HEK293T (cell line): ENCODE results near the gene BLTP2.

ENCODE experiments used
- ARNT ChIP-seq: fragments of 450-650 bp; IDR thresholded peaks from 2 replicates; pipeline ENCODE4 v1.6.1; 2017; ENCODE audit warnings: mild to moderate bottlenecking
- BHLHE40 ChIP-seq: fragments of 450-650 bp; IDR thresholded peaks from 2 replicates; pipeline ENCODE4 v1.6.1; 2016; ENCODE audit warnings: mild to moderate bottlenecking, moderate library complexity, borderline replicate concordance
- CTBP1 ChIP-seq: fragments of 450-650 bp; IDR thresholded peaks from 2 replicates; pipeline ENCODE4 v1.6.1; 2016; ENCODE audit warnings: borderline replicate concordance
- NFRKB ChIP-seq: fragments of 450-650 bp; IDR thresholded peaks from 2 replicates; pipeline ENCODE4 v1.6.1; 2016; ENCODE audit warnings: mild to moderate bottlenecking, moderate library complexity
- SP1 ChIP-seq: fragments of 450-650 bp; IDR thresholded peaks from 2 replicates; pipeline ENCODE4 v1.6.1; 2017
- SUZ12 ChIP-seq: fragments of 450-650 bp; IDR thresholded peaks from 2 replicates; pipeline ENCODE4 v1.6.1; 2016; ENCODE audit warnings: mild to moderate bottlenecking
- TF ChIP-seq, protein P1 (sequence below): fragments of 450-650 bp; IDR thresholded peaks from 2 replicates; pipeline ENCODE4 v1.6.1; 2016

DNA sequence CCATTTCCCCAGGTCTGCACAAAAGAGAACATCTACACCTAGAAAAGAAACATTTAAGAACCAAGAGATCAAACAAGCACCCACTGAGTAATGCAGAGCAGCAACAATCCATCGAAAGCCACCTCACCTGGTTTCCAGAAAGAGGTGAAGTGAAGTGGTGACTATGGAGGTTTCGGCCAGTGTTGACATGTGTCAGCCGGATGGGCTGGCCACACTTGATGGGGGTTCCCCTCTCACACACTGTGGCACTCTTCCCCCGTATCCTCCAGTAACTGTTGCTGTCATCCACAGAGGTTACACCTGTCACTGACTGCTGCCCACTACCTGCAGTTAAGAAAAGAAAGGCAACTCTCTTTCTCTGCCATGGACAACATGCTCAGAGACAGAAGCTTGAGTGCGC lies 10.2 kb upstream of the BLTP2 start:
- TF ChIP-seq ARNT (no peak), SUZ12 (no peak), CTBP1 (no peak), SP1 (no peak), BHLHE40 (no peak), NFRKB (no peak)
- TF ChIP-seq, protein P1, sequence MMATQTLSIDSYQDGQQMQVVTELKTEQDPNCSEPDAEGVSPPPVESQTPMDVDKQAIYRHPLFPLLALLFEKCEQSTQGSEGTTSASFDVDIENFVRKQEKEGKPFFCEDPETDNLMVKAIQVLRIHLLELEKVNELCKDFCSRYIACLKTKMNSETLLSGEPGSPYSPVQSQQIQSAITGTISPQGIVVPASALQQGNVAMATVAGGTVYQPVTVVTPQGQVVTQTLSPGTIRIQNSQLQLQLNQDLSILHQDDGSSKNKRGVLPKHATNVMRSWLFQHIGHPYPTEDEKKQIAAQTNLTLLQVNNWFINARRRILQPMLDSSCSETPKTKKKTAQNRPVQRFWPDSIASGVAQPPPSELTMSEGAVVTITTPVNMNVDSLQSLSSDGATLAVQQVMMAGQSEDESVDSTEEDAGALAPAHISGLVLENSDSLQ: no peak
